SK-N-SH treated with all-trans-retinoic acid at 6 μM for 48 hours (cell line): ENCODE measurements around the gene TPMT.

Source experiments
- ATAC-seq: fragments of 200-7000 bp; cut with Tn5 transposase; 3 replicates; pipeline ENCODE4 v1.9.1; 2020; ENCODE audit warnings: mild to moderate bottlenecking, moderate library complexity
- ARNTL ChIP-seq: fragments of 450-650 bp; formaldehyde crosslinking; IDR thresholded peaks from 2 replicates; pipeline ENCODE4 v1.5.0; 2020; ENCODE audit warnings: low read depth, mild to moderate bottlenecking, moderate library complexity, borderline replicate concordance
- BACH2 ChIP-seq: fragments of 250-450 bp; sonication (Bioruptor Pico); IDR thresholded peaks from 2 replicates; pipeline ENCODE4 v1.9.0; 2021; ENCODE audit warnings: mild to moderate bottlenecking, borderline replicate concordance
- CREB5 ChIP-seq: fragments of 250-450 bp; sonication (Bioruptor Pico); IDR thresholded peaks from 2 replicates; pipeline ENCODE4 v1.5.1; 2020; ENCODE audit warnings: low read depth, mild to moderate bottlenecking, moderate library complexity
- CSDC2 ChIP-seq: fragments of 250-450 bp; sonication (Bioruptor Pico); IDR thresholded peaks from 2 replicates; pipeline ENCODE4 v1.5.0; 2020; ENCODE audit warnings: mild to moderate bottlenecking, moderate library complexity
- CSRNP3 ChIP-seq: fragments of 250-450 bp; sonication (Bioruptor Pico); IDR thresholded peaks from 2 replicates; pipeline ENCODE4 v1.5.1; 2021; ENCODE audit warnings: mild to moderate bottlenecking, moderate library complexity
- ESRRG ChIP-seq: fragments of 250-450 bp; sonication (Bioruptor Pico); IDR thresholded peaks from 2 replicates; pipeline ENCODE4 v1.6.1; 2021; ENCODE audit warnings: mild to moderate bottlenecking
- GLIS3 ChIP-seq: fragments of 250-450 bp; sonication (Bioruptor Pico); IDR thresholded peaks from 2 replicates; pipeline ENCODE4 v1.5.0; 2020; ENCODE audit warnings: mild to moderate bottlenecking, moderate library complexity
- ISL1 ChIP-seq: fragments of 250-450 bp; sonication (Bioruptor Pico); IDR thresholded peaks from 2 replicates; pipeline ENCODE4 v2.1.2; 2022; ENCODE audit warnings: mild to moderate bottlenecking, moderate library complexity
- OSR1 ChIP-seq: fragments of 250-450 bp; sonication (Bioruptor Pico); IDR thresholded peaks from 2 replicates; pipeline ENCODE4 v1.8.0; 2022; ENCODE audit warnings: moderate library complexity, mild to moderate bottlenecking, inconsistent platforms
- POU6F1 ChIP-seq: fragments of 250-450 bp; sonication (Bioruptor Pico); IDR thresholded peaks from 2 replicates; pipeline ENCODE4 v1.8.0; 2021; ENCODE audit warnings: low read depth, mild to moderate bottlenecking, moderate library complexity, borderline replicate concordance
- PPARA ChIP-seq: fragments of 250-450 bp; sonication (Bioruptor Pico); IDR thresholded peaks from 2 replicates; pipeline ENCODE4 v1.5.0; 2020; ENCODE audit warnings: mild to moderate bottlenecking, borderline replicate concordance
- SNAI2 ChIP-seq: fragments of 250-450 bp; sonication (Bioruptor Pico); IDR thresholded peaks from 2 replicates; pipeline ENCODE4 v1.5.0; 2020; ENCODE audit warnings: mild to moderate bottlenecking, moderate library complexity
- TSHZ2 ChIP-seq: fragments of 250-450 bp; sonication (Bioruptor Pico); IDR thresholded peaks from 2 replicates; pipeline ENCODE4 v1.5.0; 2020; ENCODE audit warnings: mild to moderate bottlenecking, moderate library complexity
- ZC3H10 ChIP-seq: fragments of 250-450 bp; sonication (Bioruptor Pico); IDR thresholded peaks from 2 replicates; pipeline ENCODE4 v1.5.1; 2021; ENCODE audit warnings: mild to moderate bottlenecking, moderate library complexity
- ZFP3 ChIP-seq: fragments of 250-450 bp; sonication (Bioruptor Pico); IDR thresholded peaks from 2 replicates; pipeline ENCODE4 v1.5.0; 2020; ENCODE audit warnings: mild to moderate bottlenecking, moderate library complexity
- ZFP30 ChIP-seq: fragments of 450-650 bp; formaldehyde crosslinking; IDR thresholded peaks from 2 replicates; pipeline ENCODE4 v1.5.0; 2022; ENCODE audit warnings: mild to moderate bottlenecking, moderate library complexity
- ZNF565 ChIP-seq: fragments of 450-650 bp; formaldehyde crosslinking; conservative IDR thresholded peaks from 2 replicates; pipeline ENCODE4 v1.5.0; 2020; ENCODE audit warnings: low read depth, mild to moderate bottlenecking, moderate library complexity
- ZNF70 ChIP-seq: fragments of 450-650 bp; formaldehyde crosslinking; IDR thresholded peaks from 2 replicates; pipeline ENCODE4 v1.5.0; 2020; ENCODE audit warnings: mild to moderate bottlenecking, moderate library complexity
- ZNF8 ChIP-seq: fragments of 450-650 bp; formaldehyde crosslinking; IDR thresholded peaks from 2 replicates; pipeline ENCODE4 v1.5.0; 2020; ENCODE audit warnings: mild to moderate bottlenecking, moderate library complexity

The TPMT gene

GRCh38 chr6:18165751-18166150, 10.9 kb upstream of the TPMT start:
- ATAC-seq, result no peak
- TF ChIP-seq TSHZ2, result no peak
- no peak for TF ChIP-seq ZFP30 (CRISPR knock-in tag)
- no peak for TF ChIP-seq POU6F1 (CRISPR knock-in tag)
- no peak for TF ChIP-seq ZNF8 (CRISPR knock-in tag)
- no peak for TF ChIP-seq GLIS3 (CRISPR knock-in tag)
- TF ChIP-seq PPARA, result no peak
- no peak for TF ChIP-seq BACH2
- no peak for TF ChIP-seq ZNF70
- TF ChIP-seq OSR1 (CRISPR knock-in tag), result no peak
- TF ChIP-seq ESRRG (CRISPR knock-in tag), result no peak
- TF ChIP-seq CREB5 (CRISPR knock-in tag), result no peak
- TF ChIP-seq, all 23 proteins: peak for 0

- no peak for ATAC-seq
- TF ChIP-seq CREB5 (CRISPR knock-in tag) (no peak), ZNF565 (CRISPR knock-in tag) (no peak), GLIS3 (CRISPR knock-in tag) (no peak), BACH2 (no peak), POU6F1 (CRISPR knock-in tag) (no peak), ZC3H10 (CRISPR knock-in tag) (no peak), OSR1 (CRISPR knock-in tag) (no peak), ZFP3 (no peak), PPARA (no peak), TSHZ2 (no peak), ARNTL (CRISPR knock-in tag) (no peak), SNAI2 (CRISPR knock-in tag) (no peak)
Measured at GRCh38 chr6:18162401-18162800, 7.5 kb upstream of the TPMT start.

GRCh38 chr6:18161431-18161830, 6.6 kb upstream of the TPMT start:
- peak; percentile 58; the same call in 2 of the 3 replicates for ATAC-seq
- no peak for TF ChIP-seq PPARA
- no peak for TF ChIP-seq ISL1 (CRISPR knock-in tag)
- no peak for TF ChIP-seq TSHZ2
- no peak for TF ChIP-seq CSDC2 (CRISPR knock-in tag)
- TF ChIP-seq GLIS3 (CRISPR knock-in tag), result no peak
- no peak for TF ChIP-seq SNAI2 (CRISPR knock-in tag)
- no peak for TF ChIP-seq ZFP3
- no peak for TF ChIP-seq ZNF565 (CRISPR knock-in tag)
- no peak for TF ChIP-seq CREB5 (CRISPR knock-in tag)
- TF ChIP-seq CSRNP3, result no peak
- TF ChIP-seq OSR1 (CRISPR knock-in tag), result no peak
- no peak for TF ChIP-seq ZNF8 (CRISPR knock-in tag)
- no peak for TF ChIP-seq ZNF70
